Skeletal muscle cell (primary cell): ENCODE results near the gene CDA.

Source experiments
- DNase-seq: peaks from one replicate; pipeline ENCODE4 v3.0.0-alpha.2; 2010; ENCODE audit warnings: low read depth
- H3K4me3 ChIP-seq: 2 replicates; pipeline ENCODE4 v1.5.1; 2011; ENCODE audit warnings: low read depth, mild to moderate bottlenecking, control low read depth, low read length, moderate library complexity

Gene CDA

DNA sequence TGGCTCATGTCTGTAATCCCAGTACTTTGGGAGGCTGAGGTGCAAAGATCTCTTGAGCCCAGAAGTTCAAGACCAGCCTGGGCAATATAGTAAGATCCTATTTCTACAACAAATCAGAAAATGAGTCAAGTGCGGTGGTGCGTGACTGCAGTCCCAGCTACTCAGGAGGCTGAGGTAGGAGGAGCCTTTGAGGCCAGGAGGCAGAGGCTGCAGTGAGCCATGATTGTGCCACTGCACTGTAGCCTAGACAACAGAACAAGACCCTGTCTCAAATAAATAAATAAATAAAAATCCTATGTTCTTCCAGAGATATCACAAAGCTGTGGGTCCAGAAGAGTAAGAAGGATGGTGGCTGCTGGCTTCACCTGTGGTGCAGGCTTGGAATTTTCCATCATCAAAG, 22.1 kb downstream of the CDA start:
- H3K4me3 ChIP-seq = no peak overlapping the region
- DNase-seq = no peak

GRCh38 chr1:20611652-20612051, 22.8 kb downstream of the CDA start:
- DNase-seq = no peak
- no peak overlapping the region for H3K4me3 ChIP-seq

DNA sequence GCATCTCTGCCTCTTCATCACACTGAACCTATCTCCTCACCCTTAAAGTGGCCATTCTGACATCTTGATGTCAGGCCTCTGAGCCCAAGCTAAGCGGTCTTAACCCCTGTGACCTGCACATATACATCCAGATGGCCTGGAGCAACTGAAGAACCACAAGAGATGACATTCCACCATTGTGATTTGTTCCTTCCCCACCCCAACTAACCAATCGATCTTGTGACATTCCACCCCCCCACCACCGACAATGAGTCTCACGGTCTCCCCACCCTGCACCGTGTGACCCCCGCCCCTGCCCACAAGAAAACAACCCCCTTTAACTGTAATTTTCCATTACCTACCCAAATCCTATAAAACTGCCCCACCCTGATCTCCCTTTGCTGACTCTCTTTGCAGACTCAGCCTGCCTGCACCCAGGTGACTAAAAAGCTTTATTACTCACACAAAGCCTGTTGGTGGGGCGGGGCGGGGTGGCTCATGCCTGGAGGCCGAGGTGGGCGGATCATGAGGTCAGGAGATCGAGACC, 23.4 kb downstream of the CDA start:
- H3K4me3 ChIP-seq = no peak overlapping the region
- DNase-seq = no peak

GRCh38 chr1:20614131-20614579, 25.3 kb downstream of the CDA start:
- no peak overlapping the region for H3K4me3 ChIP-seq
- no peak for DNase-seq

- no peak for DNase-seq
- no peak overlapping the region for H3K4me3 ChIP-seq
These were observed 27.3 kb downstream of the CDA start for GRCh38 chr1:20615946-20616846.

- H3K4me3 ChIP-seq = no peak overlapping the region
- no peak for DNase-seq
These were observed 28.1 kb downstream of the CDA start for GRCh38 chr1:20616847-20617487.

DNA sequence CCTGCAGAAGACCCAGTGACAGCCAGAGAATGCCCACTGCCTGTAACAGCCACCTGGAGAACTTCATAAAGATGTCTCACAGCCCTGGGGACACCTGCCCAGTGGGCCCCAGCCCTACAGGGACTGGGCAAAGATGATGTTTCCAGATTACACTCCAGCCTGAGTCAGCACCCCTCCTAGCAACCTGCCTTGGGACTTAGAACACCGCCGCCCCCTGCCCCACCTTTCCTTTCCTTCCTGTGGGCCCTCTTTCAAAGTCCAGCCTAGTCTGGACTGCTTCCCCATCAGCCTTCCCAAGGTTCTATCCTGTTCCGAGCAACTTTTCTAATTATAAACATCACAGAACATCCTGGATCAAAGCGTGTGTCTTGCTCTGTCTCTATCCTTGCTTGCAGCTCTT, 29.7 kb downstream of the CDA start:
- no peak for DNase-seq
- no peak overlapping the region for H3K4me3 ChIP-seq

DNA sequence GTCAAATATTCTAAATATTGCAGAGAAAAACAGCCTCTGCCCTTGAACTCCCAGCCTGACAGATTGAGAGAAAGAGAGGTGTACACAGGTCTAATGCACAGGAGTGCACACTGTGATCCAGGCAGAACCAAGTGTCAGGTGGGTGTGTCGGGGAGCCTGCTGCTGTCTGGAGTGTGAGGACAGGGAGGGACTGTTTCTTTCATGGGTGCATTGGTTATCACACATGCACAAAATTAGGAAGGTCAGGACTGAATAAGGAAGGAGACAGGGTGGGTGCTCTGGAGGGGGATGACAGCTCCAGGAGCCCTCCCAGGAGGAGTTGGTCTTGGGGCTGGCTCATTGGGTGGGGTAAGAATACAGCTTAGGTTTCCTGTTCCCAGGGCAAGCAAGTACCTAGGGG, 31.1 kb downstream of the CDA start:
- DNase-seq = no peak
- no peak overlapping the region for H3K4me3 ChIP-seq

- no peak overlapping the region for H3K4me3 ChIP-seq
- no peak for DNase-seq
These were observed 32.1 kb downstream of the CDA start for GRCh38 chr1:20621012-20621411.

DNA sequence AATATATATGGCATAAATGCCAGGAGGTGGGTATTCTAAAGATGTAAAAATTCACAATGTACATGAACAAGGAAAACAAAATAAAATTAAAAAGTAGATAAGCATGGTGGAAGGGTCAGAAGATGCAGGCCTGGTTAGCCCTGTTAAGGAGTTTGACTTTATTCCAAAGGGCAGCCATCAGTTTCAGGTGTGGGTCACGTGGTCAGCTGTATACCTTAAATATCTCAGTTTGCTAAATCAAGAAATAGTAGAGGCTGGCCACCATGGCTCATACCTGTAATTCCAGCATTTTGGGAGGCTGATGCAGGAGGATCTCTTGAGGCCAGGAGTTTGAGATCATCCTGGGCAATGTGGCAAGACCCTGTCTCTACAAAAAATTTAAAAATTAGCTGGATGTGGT, 35.8 kb downstream of the CDA start:
- H3K4me3 ChIP-seq = no peak overlapping the region
- no peak for DNase-seq

- DNase-seq = no peak
- H3K4me3 ChIP-seq = no peak overlapping the region
These were observed 36.5 kb downstream of the CDA start for GRCh38 chr1:20625176-20626097.

GRCh38 chr1:20626098-20626427, 37.2 kb downstream of the CDA start:
- no peak for DNase-seq
- H3K4me3 ChIP-seq = no peak overlapping the region

DNA sequence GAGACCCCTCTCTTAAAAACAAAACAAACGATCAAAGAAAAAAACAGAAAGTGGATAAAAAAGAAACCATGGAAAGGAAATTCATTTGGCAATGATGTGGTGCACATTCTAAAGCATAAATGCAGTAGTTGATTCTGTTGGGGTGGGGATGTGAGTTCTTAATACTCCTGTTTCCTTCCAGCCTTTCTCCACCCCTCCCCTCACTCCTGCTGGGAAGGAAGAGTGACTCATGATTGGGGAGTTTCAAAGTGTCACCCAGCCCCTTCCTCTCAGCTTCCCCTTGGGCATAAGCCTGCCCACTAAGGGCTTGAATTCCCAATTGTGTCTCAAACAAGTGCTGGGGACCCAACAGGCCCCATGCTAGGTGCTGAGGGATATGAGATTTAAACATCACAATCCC, 37.6 kb downstream of the CDA start:
- H3K4me3 ChIP-seq = no peak overlapping the region
- no peak for DNase-seq

- no peak for DNase-seq
- no peak overlapping the region for H3K4me3 ChIP-seq
These were observed 41.8 kb downstream of the CDA start for GRCh38 chr1:20630729-20631128.

DNA sequence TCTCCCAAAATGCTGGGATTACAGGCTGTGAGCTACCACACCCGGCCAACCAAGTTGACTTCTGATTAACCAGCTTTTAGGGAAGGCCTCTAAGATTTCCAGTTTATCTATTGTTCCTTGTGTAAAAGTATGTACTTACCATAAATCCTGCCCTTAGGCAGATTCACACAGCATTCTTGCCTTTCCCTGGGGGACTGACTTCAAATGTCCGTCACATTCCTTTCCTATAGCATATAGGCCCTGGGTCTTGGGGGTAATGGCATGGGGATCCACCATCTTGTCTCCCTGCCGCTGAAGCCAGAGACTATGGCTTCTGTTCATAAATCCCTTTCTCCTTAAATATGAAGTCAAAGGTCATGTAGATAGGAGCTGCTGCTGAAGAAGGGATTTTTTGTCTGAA, 43.5 kb downstream of the CDA start:
- no peak for DNase-seq
- no peak overlapping the region for H3K4me3 ChIP-seq

DNA sequence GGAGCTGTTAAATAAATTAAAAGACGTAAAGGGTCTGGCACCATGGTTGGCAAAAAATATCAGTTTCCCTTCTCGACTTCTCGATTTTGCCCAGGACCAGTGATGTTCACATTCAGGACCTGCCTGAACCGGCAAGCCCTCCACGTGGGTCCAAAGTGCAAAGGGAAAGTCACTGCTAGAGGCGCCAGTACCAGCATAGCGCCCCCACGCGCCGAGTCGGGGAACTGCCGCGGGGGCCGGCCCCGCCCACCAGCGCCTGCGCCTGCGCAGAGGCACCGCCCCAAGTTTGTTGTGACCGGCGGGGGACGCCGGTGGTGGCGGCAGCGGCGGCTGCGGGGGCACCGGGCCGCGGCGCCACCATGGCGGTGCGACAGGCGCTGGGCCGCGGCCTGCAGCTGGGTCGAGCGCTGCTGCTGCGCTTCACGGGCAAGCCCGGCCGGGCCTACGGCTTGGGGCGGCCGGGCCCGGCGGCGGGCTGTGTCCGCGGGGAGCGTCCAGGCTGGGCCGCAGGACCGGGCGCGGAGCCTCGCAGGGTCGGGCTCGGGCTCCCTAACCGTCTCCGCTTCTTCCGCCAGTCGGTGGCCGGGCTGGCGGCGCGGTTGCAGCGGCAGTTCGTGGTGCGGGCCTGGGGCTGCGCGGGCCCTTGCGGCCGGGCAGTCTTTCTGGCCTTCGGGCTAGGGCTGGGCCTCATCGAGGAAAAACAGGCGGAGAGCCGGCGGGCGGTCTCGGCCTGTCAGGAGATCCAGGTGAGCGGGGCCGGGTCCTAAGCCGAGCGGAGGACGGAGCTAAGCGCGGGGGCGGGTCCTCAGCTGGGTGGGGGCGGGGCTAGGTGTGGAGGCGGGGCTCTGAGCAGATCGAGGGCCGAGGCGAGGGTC, 44.5 kb downstream of the CDA start, which contains the start of gene PINK1:
Gene PINK1 (plus strand): TSS at position 269 of the 875 bp plus-strand sequence. CDS start 91 bp downstream, at position 360.
- H3K4me3 ChIP-seq = peak within 1 kb of the TSS; percentile 87
- no peak for DNase-seq

DNA sequence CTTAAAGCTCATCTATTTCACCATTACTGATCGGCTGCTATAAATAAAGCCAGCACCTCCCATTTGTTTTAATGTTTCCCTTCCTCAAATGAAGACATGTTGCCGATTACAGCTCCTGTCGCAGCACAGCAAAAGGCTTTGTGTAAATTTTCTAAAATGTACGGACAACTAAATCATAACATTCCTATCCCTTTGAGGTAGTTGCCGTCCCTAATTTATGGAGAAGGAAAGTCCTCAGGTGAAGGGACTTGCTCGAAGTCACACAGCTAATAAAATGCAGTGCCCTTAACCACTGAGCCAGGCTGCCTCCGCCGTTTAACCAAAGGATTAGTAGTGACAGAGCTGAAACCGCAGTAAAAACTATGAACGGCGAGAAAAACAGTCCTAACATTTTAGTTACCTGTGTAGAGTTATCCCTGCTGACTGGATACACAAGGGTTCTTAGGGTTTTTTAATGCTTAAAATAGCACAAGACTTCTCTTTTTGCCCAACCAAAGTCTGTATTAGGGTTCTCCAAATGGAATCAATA, 45.2 kb downstream of the CDA start:
- DNase-seq = no peak
- peak overlapping the region; percentile 87 for H3K4me3 ChIP-seq

DNA sequence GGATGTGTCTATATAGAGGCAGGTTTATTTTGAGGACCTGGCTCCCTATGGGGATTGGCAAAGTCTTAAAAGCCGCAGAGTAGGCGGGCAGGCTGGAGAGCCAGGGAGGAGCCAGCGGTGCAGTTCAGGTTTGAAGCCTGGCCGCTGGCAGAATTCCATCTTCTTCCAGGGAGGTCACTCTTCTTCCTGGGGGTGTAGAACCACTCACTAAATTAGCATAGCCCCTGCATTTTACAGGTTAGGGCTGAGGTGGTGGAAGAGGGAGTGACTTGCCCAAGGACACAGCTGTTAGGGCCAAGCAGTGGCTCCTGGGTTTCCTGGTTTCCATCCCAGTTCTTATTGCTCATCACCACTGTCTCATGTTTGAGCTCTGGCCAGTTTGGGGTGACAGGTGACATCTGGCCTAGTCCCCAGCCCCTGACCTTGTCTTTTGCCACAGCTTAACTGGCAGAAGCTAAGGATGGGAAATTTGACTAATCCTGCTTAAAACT, 45.7 kb downstream of the CDA start:
- no peak for DNase-seq
- H3K4me3 ChIP-seq = peak overlapping the region; percentile 87
